Liver (tissue), 9 donors: Measurements from ENCODE around the gene CCL28. TPM values are rescaled to one million over a fixed set of nuclear protein-coding genes. Genes with fewer than 3 reads are reported as not detected.
A peak's percentile ranks its signal among the peaks of the same experiment; 100 is the strongest.

ENCODE experiments used
- DNase-seq: peaks from one replicate; pipeline ENCODE4 v3.0.0-alpha.2; 2017; ENCODE audit warnings: low spot score
- H3K27ac ChIP-seq, 2 donors: one replicate each; pipeline ENCODE4 v1.7.0; 2013; ENCODE audit warnings: inconsistent platforms in 2 of 2, low read length in 2 of 2, control low read depth in 1 of 2, low read depth in 1 of 2, mild to moderate bottlenecking in 1 of 2
- H3K27me3 ChIP-seq, 4 donors: one replicate each; pipeline versions ENCODE4 v1.6.1 to v1.7.0; 2013; ENCODE audit warnings: low read length in 3 of 4, inconsistent platforms in 1 of 4, mild to moderate bottlenecking in 1 of 4, moderate library complexity in 1 of 4; ENCODE audit not compliant: control insufficient read depth in 4 of 4, insufficient read depth in 4 of 4
- H3K36me3 ChIP-seq, 4 donors: one replicate each; pipeline versions ENCODE4 v1.6.1 to v1.7.0; 2013; ENCODE audit warnings: low read length in 3 of 4, mild to moderate bottlenecking in 3 of 4, low read depth in 1 of 4, moderate library complexity in 1 of 4; ENCODE audit not compliant: control insufficient read depth in 4 of 4, insufficient read depth in 3 of 4
- H3K4me1 ChIP-seq, 4 donors: one replicate each; pipeline versions ENCODE4 v1.6.1 to v1.7.0; 2013; ENCODE audit warnings: low read length in 3 of 4, mild to moderate bottlenecking in 3 of 4, moderate library complexity in 1 of 4; ENCODE audit not compliant: control insufficient read depth in 4 of 4, insufficient read depth in 4 of 4
- H3K4me3 ChIP-seq, 3 donors: one replicate each; pipeline versions ENCODE4 v1.6.1 to v1.7.0; 2013; ENCODE audit warnings: low read length in 3 of 3, control low read depth in 1 of 3, low read depth in 1 of 3, mild to moderate bottlenecking in 1 of 3
- H3K9ac ChIP-seq, 2 donors: one replicate each; pipeline ENCODE4 v1.7.0; 2013; ENCODE audit warnings: low read length in 2 of 2, mild to moderate bottlenecking in 2 of 2, moderate library complexity in 2 of 2, control low read depth in 1 of 2, low read depth in 1 of 2
- H3K9me3 ChIP-seq, 4 donors: one replicate each; pipeline versions ENCODE4 v1.6.1 to v1.7.0; 2013; ENCODE audit warnings: low read length in 3 of 4; ENCODE audit not compliant: control insufficient read depth in 4 of 4
- ATF3 ChIP-seq: IDR thresholded peaks from 2 replicates; pipeline ENCODE4 v1.6.1; 2016; ENCODE audit warnings: antibody characterized with exemption
- CTCF ChIP-seq: fragments of 150-350 bp; IDR thresholded peaks from 2 replicates; pipeline ENCODE4 v1.5.1; 2017; ENCODE audit warnings: improper control_type of control experiment, low read depth, low read length; ENCODE audit not compliant: missing input control
- FOXA1 ChIP-seq: IDR thresholded peaks from 2 replicates; pipeline ENCODE4 v1.6.1; 2016; ENCODE audit warnings: antibody characterized with exemption
- FOXA2 ChIP-seq: IDR thresholded peaks from 2 replicates; pipeline ENCODE4 v1.6.1; 2016; ENCODE audit warnings: antibody characterized with exemption
- GABPA ChIP-seq, 2 donors: IDR thresholded peaks in 1 of 2; conservative IDR thresholded peaks in 1 of 2; 2 replicates each; pipeline ENCODE4 v1.6.1; 2016; ENCODE audit warnings: antibody characterized with exemption in 2 of 2, mild to moderate bottlenecking in 1 of 2, moderate library complexity in 1 of 2
- HNF4A ChIP-seq, 2 donors: conservative IDR thresholded peaks; 2 replicates each; pipeline ENCODE4 v1.6.1; 2016; ENCODE audit warnings: antibody characterized with exemption in 2 of 2, mild to moderate bottlenecking in 2 of 2
- HNF4G ChIP-seq: IDR thresholded peaks from 2 replicates; pipeline ENCODE4 v1.6.1; 2016; ENCODE audit warnings: antibody characterized with exemption
- JUND ChIP-seq, 2 donors: IDR thresholded peaks; 2 replicates each; pipeline ENCODE4 v1.6.1; 2016; ENCODE audit warnings: antibody characterized with exemption in 2 of 2
- MAX ChIP-seq: IDR thresholded peaks from 2 replicates; pipeline ENCODE4 v1.6.1; 2016; ENCODE audit warnings: antibody characterized with exemption
- NR2F2 ChIP-seq: IDR thresholded peaks from 2 replicates; pipeline ENCODE4 v1.6.1; 2016; ENCODE audit warnings: antibody characterized with exemption
- RAD21 ChIP-seq, 2 donors: IDR thresholded peaks; 2 replicates each; pipeline ENCODE4 v1.6.1; 2016; ENCODE audit warnings: antibody characterized with exemption in 2 of 2, mild to moderate bottlenecking in 2 of 2
- REST ChIP-seq: IDR thresholded peaks from 2 replicates; pipeline ENCODE4 v1.6.1; 2016; ENCODE audit warnings: antibody characterized with exemption, mild to moderate bottlenecking
- RXRA ChIP-seq, 2 donors: IDR thresholded peaks; 2 replicates each; pipeline ENCODE4 v1.6.1; 2017 to 2018; ENCODE audit warnings: antibody characterized with exemption in 2 of 2, mild to moderate bottlenecking in 1 of 2
- SP1 ChIP-seq: IDR thresholded peaks from 2 replicates; pipeline ENCODE4 v1.6.1; 2018; ENCODE audit warnings: antibody characterized with exemption, mild to moderate bottlenecking
- TAF1 ChIP-seq: conservative IDR thresholded peaks from 2 replicates; pipeline ENCODE4 v1.6.1; 2016; ENCODE audit warnings: antibody characterized with exemption, mild to moderate bottlenecking
- YY1 ChIP-seq: IDR thresholded peaks from 2 replicates; pipeline ENCODE4 v1.6.1; 2016; ENCODE audit warnings: antibody characterized with exemption, mild to moderate bottlenecking
- ZBTB33 ChIP-seq: IDR thresholded peaks from 2 replicates; pipeline ENCODE4 v1.6.1; 2016; ENCODE audit warnings: antibody characterized with exemption
- WGBS: extraction: QIAGEN DNeasy Blood & Tissue Kit; methylation state at CpG from one replicate; pipeline ENCODE4 v1.1.7; 2013; 5-methylcytosine and 5-hydroxymethylcytosine counted together
- polyA plus RNA-seq, 2 donors: library from polyadenylated mRNA; stranded (reverse) in 1 of 2; unstranded in 1 of 2; fragments of 200-250 nt in 1 of 2; fragments of >200 nt in 1 of 2; fragmentation: Nextera tagmentation in 1 of 2; extraction: Ambion mirVana in 1 of 2; gene quantifications; one replicate each; pipeline versions ENCODE4 v1.2.1 to v1.2.3, GENCODE V29; 2013 to 2015
- total RNA-seq, 2 donors: library from RNA; depleted of rRNA; stranded (reverse); fragments of >200 nt; gene quantifications; one replicate each; pipeline ENCODE4 v1.2.3, GENCODE V29; 2014
- donor health status: healthy.
- donor health status: healthy.
- donor health status: healthy.
- donor health status: healthy.
- donor health status: healthy.

Gene CCL28
- total and polyA plus RNA-seq, 4 donors = 0.37 to 1.2 (median 0.81) TPM

- 33% methylated on average over 2 of the region's 2 CpGs for WGBS
- Histone ChIP-seq H3K4me3 (no peak overlapping the region), H3K27me3 (no peaks in the 10 kb centered on the region), H3K9ac (no peak overlapping the region), H3K36me3 (no peaks in the 10 kb centered on the region), H3K9me3 (peaks cover 0 to 11% (median 2%) of the 10 kb centered on the region in 4 donors), H3K27ac (no peak overlapping the region), H3K4me1 (peaks cover 0 to 9% (median 3%) of the 10 kb centered on the region in 4 donors)
- no peak for TF ChIP-seq GABPA (IDR thresholded peaks at IDR 0.05 in 1 of 2, conservative IDR thresholded peaks at IDR 0.05 in 1 of 2)
- peak; percentile 82 to 88 for TF ChIP-seq HNF4A (conservative IDR thresholded peaks at IDR 0.05)
- peak; percentile 34 for TF ChIP-seq YY1
- no peak for TF ChIP-seq RAD21 (IDR thresholded peaks at IDR 0.05)
- TF ChIP-seq HNF4G = peak; percentile 73
- TF ChIP-seq RXRA (IDR thresholded peaks at IDR 0.05) = peak; percentile 37 to 52
- TF ChIP-seq NR2F2 = peak; percentile 8
- TF ChIP-seq JUND (IDR thresholded peaks at IDR 0.05) = peak in 1 of 2 donors; percentile 12
- no peak for TF ChIP-seq FOXA2
- TF ChIP-seq FOXA1 = no peak
- peak; percentile 58 for TF ChIP-seq SP1
- DNase-seq = no peak
Observed at GRCh38 chr5:43357067-43357466, 55.1 kb downstream of the CCL28 start.

- H3K36me3 ChIP-seq = no peaks in the 10 kb centered on the region
- H3K9ac ChIP-seq = no peak overlapping the region
- no peak overlapping the region for H3K4me3 ChIP-seq
- WGBS = 91% methylated on average over 3 of the region's 3 CpGs
- TF ChIP-seq YY1 (no peak), HNF4G (no peak), HNF4A (conservative IDR thresholded peaks at IDR 0.05) (no peak), ZBTB33 (no peak), FOXA1 (no peak), GABPA (IDR thresholded peaks at IDR 0.05 in 1 of 2, conservative IDR thresholded peaks at IDR 0.05 in 1 of 2) (no peak), RXRA (IDR thresholded peaks at IDR 0.05) (no peak), TAF1 (no peak), ATF3 (no peak), RAD21 (IDR thresholded peaks at IDR 0.05) (no peak), MAX (no peak), FOXA2 (no peak)
- no peak overlapping the region for H3K27ac ChIP-seq
- DNase-seq = no peak
- peaks cover 0 to 9% (median 3%) of the 10 kb centered on the region in 4 donors for H3K4me1 ChIP-seq
- peaks cover 0 to 3% (median 1%) of the 10 kb centered on the region in 4 donors for H3K9me3 ChIP-seq
- no peaks in the 10 kb centered on the region for H3K27me3 ChIP-seq
Observed at GRCh38 chr5:43354774-43355173, 57.4 kb downstream of the CCL28 start.

- no peak overlapping the region for H3K4me3 ChIP-seq
- H3K9ac ChIP-seq = no peak overlapping the region
- no peak for DNase-seq
- WGBS = 96% methylated on average over 1 of the region's 1 CpG
- no peak overlapping the region for H3K27ac ChIP-seq
- H3K4me1 ChIP-seq = peaks cover 0 to 9% (median 3%) of the 10 kb centered on the region in 4 donors
- H3K36me3 ChIP-seq = no peaks in the 10 kb centered on the region
- H3K9me3 ChIP-seq = no peaks in the 10 kb centered on the region
- no peaks in the 10 kb centered on the region for H3K27me3 ChIP-seq
- TF ChIP-seq TAF1 (no peak), REST (no peak), FOXA1 (no peak), RXRA (IDR thresholded peaks at IDR 0.05) (no peak), JUND (IDR thresholded peaks at IDR 0.05) (no peak), MAX (no peak), ATF3 (no peak), CTCF (no peak), HNF4A (conservative IDR thresholded peaks at IDR 0.05) (no peak), HNF4G (no peak), FOXA2 (no peak)
Observed at GRCh38 chr5:43353668-43354067, 58.5 kb downstream of the CCL28 start.
